HG02588 (cell line): Measurements from ENCODE around the gene CKMT2.

ENCODE experiments used
- ATAC-seq: cut with Tn5 transposase; IDR thresholded peaks from one replicate; pipeline ENCODE4 v1.9.1; 2021; ENCODE audit warnings: mild to moderate bottlenecking, moderate library complexity; ENCODE audit not compliant: unreplicated experiment

The CKMT2 gene

DNA sequence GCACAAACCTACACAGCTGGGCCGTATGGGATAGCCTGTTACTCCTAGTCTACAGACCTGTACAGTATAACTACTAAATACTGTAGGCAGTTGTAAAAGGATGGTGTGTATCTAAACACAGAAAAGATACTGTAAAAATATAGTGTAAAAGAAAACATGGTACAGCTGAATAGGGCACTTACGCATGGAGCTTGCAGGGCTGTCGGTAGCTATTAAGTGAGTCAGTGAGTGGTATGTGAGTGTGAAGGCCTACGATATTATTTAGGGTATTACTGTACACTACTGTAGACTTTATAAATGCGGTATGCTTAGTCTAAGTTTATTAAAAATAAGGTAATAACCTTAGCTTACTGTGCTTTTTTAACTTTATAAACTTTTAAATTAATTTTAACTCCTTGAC is 69.5 kb downstream of the CKMT2 start:
- no peak for ATAC-seq

DNA sequence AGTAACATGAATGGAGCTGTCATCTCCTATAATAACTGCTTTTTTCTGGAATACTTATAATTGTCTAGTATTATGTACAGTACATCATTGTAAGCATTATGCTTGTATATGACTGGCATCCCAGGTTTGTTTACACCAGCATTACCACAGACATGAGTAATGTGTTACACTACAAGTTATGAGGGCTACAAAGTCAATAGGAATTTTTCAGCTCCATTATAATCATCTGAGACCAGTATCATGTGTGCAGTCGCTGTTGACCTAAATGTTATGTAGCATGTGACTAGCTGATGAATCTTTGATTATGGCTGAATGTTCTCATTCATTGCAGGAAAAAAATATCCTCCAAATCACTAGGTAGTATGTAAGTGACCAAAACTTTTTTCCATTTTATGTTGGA is 70.4 kb downstream of the CKMT2 start:
- ATAC-seq, result no peak

DNA sequence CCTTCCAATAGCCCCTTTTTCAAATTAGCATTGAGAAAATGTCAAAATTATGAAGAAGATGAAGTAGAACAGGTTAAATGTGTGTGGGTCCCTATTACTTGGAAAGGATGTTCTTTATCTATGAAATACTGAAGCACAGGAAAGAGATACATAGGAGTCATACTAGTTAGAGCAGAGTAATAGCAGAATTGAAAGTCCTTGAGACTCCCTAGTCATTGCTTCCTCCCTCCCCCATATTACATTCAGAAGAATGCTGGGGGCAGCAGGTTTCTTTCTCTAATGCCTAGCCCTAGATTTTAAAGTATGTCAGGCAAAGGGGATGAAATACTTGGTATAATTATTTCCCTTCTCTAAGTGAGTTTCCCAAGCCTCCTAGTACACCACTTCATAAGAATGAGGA is 72.7 kb downstream of the CKMT2 start:
- no peak for ATAC-seq

DNA sequence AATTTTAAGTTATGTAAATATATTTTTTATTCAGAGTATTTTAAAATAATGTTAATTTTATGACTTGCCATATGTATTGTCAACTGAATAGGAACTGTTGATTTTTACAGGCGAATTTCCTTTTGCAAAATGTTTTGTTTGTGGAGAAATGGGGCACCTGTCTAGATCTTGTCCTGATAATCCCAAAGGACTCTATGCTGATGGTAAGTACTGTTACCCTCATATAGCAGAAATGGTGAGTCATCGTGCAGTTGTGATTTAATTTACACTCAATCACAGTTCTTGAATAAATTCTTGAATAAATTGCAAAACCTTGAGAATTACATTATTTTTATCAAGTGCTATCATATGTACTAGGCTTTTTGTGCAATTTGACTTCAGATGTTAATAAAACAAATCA is 75.7 kb downstream of the CKMT2 start:
- no peak for ATAC-seq

GRCh38 chr5:81310402-81311063 is 77.4 kb downstream of the CKMT2 start:
- no peak for ATAC-seq

- no peak for ATAC-seq
Observed at GRCh38 chr5:81313278-81313677, 80.2 kb downstream of the CKMT2 start.

GRCh38 chr5:81313686-81314085 is 80.6 kb downstream of the CKMT2 start:
- ATAC-seq, result no peak

DNA sequence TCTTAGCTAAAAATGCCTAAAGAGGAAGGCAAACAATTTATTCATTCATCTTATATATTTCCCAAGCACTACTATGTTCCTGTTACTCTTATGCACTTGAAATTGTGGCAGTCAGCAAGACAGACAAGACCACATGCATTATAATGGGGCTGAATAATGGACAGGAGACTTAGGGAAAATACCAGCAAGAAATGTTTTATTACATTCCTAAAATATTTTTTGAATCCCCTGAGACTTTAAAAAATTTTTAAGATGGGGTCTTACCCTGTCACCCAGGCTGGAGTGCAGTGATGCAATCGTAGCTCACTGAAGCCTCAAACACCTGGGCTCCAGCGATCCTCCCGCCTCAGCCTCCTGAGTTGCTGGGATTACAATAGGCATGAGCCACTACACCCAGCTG is 81.5 kb downstream of the CKMT2 start:
- no peak for ATAC-seq

GRCh38 chr5:81315336-81315735 is 82.2 kb downstream of the CKMT2 start:
- no peak for ATAC-seq

GRCh38 chr5:81315830-81316229 is 82.7 kb downstream of the CKMT2 start:
- ATAC-seq, result no peak
